HAP-1 (cell line): ENCODE data around the gene DCTN2.
"Not testable (repeated sequence)": the region's sequence is repeated elsewhere in the genome, so short reads cannot be mapped to it uniquely, and the experiment has no call there.

Source experiments
- DNase-seq, 2 experiments: peaks; one replicate each; pipeline ENCODE4 v3.0.0-alpha.2; 2016 to 2020; ENCODE audit warnings: low spot score in 2 of 2
- H3K27me3 ChIP-seq: fragments of 250-450 bp; sonication (Bioruptor Pico); 2 replicates; pipeline ENCODE4 v1.5.1; 2020; ENCODE audit warnings: low read depth, mild to moderate bottlenecking, moderate library complexity
- H3K36me3 ChIP-seq: fragments of 250-450 bp; sonication (Bioruptor Pico); replicated peaks from 2 replicates; pipeline ENCODE4 v1.5.1; 2020; ENCODE audit warnings: mild to moderate bottlenecking
- H3K4me1 ChIP-seq: fragments of 250-450 bp; sonication (Bioruptor Pico); 2 replicates; pipeline ENCODE4 v1.5.1; 2020; ENCODE audit warnings: mild to moderate bottlenecking
- H3K4me3 ChIP-seq: fragments of 250-450 bp; sonication (Bioruptor Pico); 2 replicates; pipeline ENCODE4 v1.5.1; 2020; ENCODE audit warnings: mild to moderate bottlenecking, moderate library complexity
- H3K9me3 ChIP-seq: fragments of 250-450 bp; sonication (Bioruptor Pico); 2 replicates; pipeline ENCODE4 v1.5.1; 2020; ENCODE audit warnings: mild to moderate bottlenecking, moderate library complexity
- in situ Hi-C: fragments of 300-500 bp; cut with MboI; formaldehyde crosslinking; loops from 3 replicates; pipeline ENCODE4 v1.14.3; 2020; ENCODE audit warnings: low sequenced_read_pairs, inconsistent platforms, mixed read lengths

DCTN2 gene

DNA sequence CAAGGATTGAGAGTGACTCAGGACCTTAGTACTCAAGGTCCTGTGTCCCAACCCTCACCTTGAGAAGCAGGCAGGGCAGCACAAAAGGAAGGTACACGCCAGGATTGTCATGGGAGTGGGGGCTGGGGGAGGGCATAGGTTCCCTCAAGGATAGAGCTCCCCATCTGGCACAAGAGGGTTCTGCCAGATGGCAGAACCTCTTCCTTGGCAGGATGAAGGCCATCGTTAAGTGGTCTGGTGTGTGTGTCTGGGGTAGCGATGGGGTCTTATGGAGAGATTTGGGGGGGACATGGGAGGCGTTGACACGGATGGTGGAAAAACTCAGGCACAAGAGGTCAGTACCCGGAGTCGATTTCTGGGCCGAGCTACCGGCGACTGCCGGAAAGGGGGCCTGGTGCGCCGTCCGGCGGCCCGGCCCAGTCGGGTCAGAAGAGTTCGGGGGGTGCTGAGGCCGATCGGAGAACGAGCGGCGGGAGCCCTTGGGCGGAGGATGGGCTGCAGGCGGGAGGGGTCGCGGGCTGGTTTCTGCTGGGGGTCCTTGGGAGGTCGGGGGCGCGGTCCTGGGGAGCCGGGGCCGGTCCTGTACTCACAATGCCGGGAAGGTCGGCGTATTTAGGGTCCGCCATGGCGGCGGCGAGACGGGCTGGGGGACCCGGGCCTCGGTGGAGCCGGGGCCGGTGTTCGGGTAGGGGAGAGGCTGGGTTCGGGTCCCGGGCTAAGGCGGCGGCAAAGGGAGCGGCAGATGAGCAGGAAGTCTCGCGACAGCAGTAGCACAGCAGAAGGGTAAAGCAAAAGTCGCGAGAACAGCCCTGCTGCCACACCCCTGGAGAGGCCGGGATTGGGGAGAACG lies at the start of gene DCTN2:
DCTN2 (minus strand) TSS at position 755 of the 850 bp plus-strand sequence; CDS start at position 626, 129 bp downstream.
- Histone ChIP-seq H3K9me3 (no peaks in the 10 kb centered on the region), H3K4me1 (peaks cover 18% of the 10 kb centered on the region), H3K4me3 (peak within 1 kb of the TSS; percentile 94), H3K36me3 (peaks cover 13% of the 10 kb centered on the region), H3K27me3 (0 out of 2 replicates have a peak, but pooled peaks cover 2% of the 10 kb centered on the region)
- in situ Hi-C loops: no loop called here
- DNase-seq: peak; percentile 96 to 97

DNA sequence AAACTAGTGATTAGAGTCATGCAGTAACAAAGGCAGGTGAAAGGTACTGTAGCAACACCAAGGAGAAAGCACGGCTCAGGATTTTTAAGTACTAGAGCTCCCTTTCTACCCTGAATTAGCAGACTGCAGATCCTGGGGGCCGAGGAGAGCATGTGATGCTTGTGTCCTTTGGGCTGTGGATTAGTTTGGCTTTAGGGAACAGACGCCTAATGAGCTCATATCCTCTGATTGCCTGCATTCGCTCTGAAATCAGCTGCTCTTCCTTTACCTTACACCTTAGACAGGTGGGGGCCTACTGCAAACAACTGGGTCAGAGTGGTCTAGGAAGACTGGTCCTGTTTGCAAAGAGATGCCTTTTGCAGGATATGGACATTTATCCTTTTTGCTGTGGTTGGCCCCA lies 46.2 kb upstream of the DCTN2 start:
- no peak for DNase-seq
- peaks cover 4% of the 10 kb centered on the region; the same call in 1 of the 2 replicates for H3K9me3 ChIP-seq
- no peaks in the 10 kb centered on the region; the same call in 1 of the 2 replicates for H3K36me3 ChIP-seq
- in situ Hi-C loops: no loop called here
- peaks cover 15% of the 10 kb centered on the region for H3K4me1 ChIP-seq
- no peaks in the 10 kb centered on the region for H3K27me3 ChIP-seq
- no peak overlapping the region for H3K4me3 ChIP-seq

DNA sequence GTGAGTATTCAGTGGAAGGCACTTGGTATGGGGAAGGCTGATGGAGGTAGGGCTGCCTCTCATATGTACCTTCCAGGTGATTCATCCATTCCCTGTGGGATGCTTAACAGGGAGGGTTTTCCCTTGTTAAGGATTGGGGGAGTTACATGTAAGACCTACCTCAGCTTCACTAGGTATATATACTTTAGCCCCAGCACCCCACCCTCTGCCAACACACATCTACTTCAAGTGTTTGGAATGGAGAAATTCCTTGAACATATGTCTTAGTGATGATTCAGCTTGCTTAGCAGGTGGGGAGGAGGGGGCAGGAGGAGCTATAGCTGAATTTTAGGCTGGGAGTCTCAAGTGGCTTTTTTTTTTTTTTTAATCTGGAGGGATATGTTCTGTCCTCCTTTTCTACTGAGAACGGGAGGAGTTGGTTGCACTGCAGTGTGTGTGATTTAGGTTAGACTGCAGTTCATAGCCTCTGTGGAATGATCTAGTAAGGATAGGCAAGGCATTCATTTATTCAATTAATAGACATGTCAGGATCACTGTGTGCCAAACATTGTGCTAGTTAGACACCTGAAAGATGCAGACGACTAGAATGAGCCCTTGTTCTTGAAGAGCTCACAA lies 45.7 kb upstream of the DCTN2 start:
- no peak overlapping the region; the same call in 1 of the 2 replicates for H3K4me3 ChIP-seq
- H3K36me3 ChIP-seq: no peaks in the 10 kb centered on the region; the same call in 1 of the 2 replicates
- no peak for DNase-seq
- in situ Hi-C loops: no loop called here
- H3K27me3 ChIP-seq: no peaks in the 10 kb centered on the region
- peaks cover 15% of the 10 kb centered on the region for H3K4me1 ChIP-seq
- peaks cover 4% of the 10 kb centered on the region; the same call in 1 of the 2 replicates for H3K9me3 ChIP-seq

DNA sequence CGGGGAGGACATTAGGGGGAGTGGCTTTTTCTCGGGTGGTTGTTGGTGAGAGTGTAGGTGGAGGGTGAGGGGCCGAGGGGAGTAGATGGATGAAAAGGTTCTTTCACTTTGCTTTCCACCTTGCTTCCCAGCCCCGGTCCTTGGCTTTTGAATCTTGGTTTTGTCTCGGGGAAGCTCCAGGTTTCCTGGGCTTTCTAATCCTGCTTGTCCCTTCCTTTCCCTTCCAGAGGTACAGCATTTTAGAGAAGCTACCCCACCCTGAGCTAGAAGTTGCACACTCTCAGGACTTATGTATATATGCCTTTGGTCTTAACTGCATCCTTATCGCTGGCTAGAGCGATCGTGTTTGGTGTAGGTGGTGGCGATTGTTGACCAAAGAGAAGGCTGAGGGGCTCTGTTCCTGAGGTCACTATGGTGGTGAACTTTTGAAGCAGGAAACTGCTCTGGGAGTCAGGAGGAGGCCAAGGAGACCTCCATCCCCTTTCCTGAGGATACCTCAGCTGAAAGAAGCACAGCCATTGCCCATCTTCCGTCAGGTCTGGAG lies 44.9 kb upstream of the DCTN2 start:
- no peak for DNase-seq
- Histone ChIP-seq H3K36me3 (no peaks in the 10 kb centered on the region), H3K4me3 (peak overlapping the region; percentile 92), H3K27me3 (peaks cover 2% of the 10 kb centered on the region; the same call in 1 of the 2 replicates), H3K4me1 (peaks cover 15% of the 10 kb centered on the region), H3K9me3 (peaks cover 4% of the 10 kb centered on the region; the same call in 1 of the 2 replicates)
- in situ Hi-C loops: no loop called here

DNA sequence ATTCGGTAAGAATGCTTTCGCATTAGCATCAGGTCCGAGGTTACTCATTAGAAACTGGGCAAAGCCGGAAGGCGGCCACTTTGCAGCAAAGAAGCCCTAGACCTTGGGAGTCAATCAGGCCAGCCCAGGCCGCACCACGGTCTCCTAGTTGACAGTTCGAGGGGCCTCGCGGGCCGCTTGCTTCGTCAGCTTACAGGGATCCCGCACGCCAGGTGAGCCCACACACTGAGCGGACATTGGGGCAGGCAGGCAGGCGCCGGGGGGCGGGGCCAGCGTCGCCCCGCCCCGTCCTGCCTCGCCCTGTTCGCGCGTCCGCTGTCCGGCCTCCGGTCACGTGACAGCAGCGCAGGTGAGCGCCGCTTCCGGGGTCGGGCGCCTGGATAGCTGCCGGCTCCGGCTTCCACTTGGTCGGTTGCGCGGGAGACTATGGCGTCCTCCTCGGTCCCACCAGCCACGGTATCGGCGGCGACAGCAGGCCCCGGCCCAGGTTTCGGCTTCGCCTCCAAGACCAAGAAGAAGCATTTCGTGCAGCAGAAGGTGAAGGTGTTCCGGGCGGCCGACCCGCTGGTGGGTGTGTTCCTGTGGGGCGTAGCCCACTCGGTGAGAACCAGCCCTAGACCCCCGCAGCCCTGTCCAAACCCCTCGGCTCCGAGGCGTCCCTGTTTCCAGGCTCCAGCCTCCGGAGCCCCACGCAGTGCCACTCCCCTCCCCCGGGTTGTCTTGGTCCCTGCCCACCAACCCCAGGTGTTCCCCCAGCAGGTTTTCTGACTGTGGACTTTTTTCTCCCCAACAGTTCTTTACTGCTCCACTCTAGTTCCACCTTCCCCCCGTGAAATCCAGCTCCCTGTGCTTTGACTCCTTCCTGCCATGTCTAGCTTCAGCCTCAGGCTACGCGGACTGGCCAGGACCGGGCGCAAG lies 44.1 kb upstream of the DCTN2 start, which contains the start of gene PIP4K2C:
PIP4K2C (plus strand) TSS at position 329 of the 918 bp plus-strand sequence; CDS start at position 427, 98 bp downstream.
- peaks cover 15% of the 10 kb centered on the region for H3K4me1 ChIP-seq
- H3K36me3 ChIP-seq: no peaks in the 10 kb centered on the region
- peaks cover 3% of the 10 kb centered on the region; the same call in 1 of the 2 replicates for H3K27me3 ChIP-seq
- H3K4me3 ChIP-seq: peak within 1 kb of the TSS; percentile 92
- in situ Hi-C loops: no loop called here
- peak; percentile 77 to 85 for DNase-seq
- peaks cover 4% of the 10 kb centered on the region; the same call in 1 of the 2 replicates for H3K9me3 ChIP-seq

DNA sequence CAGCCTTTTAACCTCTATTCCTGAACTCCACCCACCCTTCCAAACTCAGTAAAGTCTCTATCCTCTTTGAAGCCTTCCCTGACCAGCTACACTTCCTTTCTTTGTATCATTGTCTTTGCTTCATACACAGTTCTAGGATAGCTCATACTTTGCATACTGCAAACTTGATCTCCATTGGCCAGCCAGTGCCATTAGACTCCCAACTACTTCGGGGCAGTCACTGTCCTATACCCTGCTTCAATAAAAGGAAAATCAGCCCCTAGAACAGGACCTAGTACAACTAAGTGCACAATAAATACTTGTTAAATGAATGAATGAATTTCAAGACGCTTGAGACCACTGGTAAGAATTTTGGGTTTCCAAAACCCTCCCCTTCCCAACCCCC lies 43.5 kb upstream of the DCTN2 start:
- Histone ChIP-seq H3K9me3 (peaks cover 4% of the 10 kb centered on the region; the same call in 1 of the 2 replicates), H3K4me3 (peak overlapping the region; percentile 92), H3K36me3 (no peaks in the 10 kb centered on the region), H3K4me1 (peaks cover 15% of the 10 kb centered on the region), H3K27me3 (peaks cover 7% of the 10 kb centered on the region)
- no peak for DNase-seq
- in situ Hi-C loops: no loop called here

DNA sequence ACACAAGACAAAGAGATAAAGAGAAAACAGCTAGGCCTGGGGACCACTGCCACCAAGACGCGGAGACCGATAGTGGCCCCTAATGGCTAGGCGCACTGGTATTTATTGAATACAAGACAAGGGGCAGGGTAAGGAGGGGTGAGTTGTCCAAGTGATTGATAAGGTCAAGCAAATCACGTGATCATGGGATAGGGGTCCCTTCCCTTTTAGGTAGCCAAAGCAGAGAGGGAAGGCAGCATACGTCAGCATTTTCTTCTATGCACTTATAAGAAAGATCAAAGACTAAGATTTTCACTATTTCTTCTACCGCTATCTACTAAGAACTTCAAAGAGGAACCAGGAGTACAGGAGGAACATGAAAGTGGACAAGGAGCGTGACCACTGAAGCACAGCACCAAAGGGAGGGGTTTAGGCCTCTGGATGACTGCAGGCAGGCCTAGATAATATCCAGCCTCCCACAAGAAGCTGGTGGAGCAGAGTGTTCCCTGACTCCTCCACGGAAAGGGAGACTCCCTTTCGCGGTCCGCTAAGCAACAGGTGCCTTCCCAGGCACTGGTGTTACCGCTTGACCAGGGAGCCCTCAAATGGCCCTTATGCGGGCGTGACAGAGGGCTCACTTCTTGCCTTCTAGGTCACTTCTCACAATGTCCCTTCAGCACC lies 42.1 kb upstream of the DCTN2 start:
- in situ Hi-C loops: not testable (repeated sequence)

DNA sequence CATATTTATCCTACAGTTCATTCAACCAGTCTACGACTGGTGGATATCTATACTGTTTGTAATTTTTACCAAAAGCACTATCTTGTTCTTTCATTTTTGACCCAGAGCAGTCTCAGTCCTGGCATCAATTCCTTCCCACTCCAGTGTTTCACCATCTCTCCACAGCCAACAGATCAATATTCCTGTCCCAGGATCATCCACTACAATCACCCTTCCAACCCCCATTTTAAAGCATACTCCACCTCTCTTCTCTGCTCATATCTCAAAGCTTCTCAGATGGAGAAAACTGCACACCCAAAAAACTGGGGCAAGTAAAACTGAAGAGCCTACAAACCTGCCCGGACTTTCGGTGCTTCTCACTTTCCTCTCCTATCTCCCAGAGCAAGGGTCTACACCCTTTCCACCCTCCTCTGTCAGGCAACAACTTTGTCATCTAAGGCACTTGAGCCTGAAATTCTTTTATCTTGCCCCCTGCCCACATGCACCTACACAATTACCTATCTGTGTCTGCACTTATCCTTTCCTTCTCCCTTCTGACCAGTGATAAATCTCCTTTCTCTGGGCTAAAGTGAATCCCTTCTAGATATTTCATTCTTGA lies 39.9 kb upstream of the DCTN2 start:
- DNase-seq: no peak
- Histone ChIP-seq H3K36me3 (no peaks in the 10 kb centered on the region), H3K4me1 (peaks cover 10% of the 10 kb centered on the region), H3K9me3 (peaks cover 4% of the 10 kb centered on the region; the same call in 1 of the 2 replicates), H3K4me3 (no peak overlapping the region), H3K27me3 (peaks cover 18% of the 10 kb centered on the region)
- in situ Hi-C loops: no loop called here

More for the DNA sequence above, 42.1 kb upstream of the DCTN2 start:
- Histone ChIP-seq H3K4me1 (peaks cover 15% of the 10 kb centered on the region), H3K27me3 (peaks cover 17% of the 10 kb centered on the region)
- not testable (repeated sequence) for H3K4me3 ChIP-seq, DNase-seq, H3K9me3 ChIP-seq, H3K36me3 ChIP-seq

DNA sequence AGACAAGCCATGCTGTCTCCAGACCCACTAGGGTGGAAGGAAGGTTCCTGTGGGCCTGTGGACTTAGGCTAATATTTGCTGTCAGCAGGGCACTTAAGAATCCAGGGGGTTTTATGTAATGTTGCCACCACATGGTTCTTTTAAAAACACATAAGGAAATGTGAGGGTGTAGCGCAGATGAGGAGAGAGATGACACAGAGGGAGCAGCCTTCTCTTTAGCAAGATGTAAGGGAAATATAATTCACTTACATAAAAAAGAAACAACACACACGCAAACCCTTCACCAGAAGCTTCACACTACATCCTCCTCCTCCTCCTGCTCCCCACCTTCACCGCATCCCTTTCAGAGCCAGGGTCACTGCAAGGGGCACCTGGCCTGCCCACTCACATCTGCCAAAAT lies 39.1 kb upstream of the DCTN2 start:
- H3K36me3 ChIP-seq: no peaks in the 10 kb centered on the region
- peaks cover 4% of the 10 kb centered on the region; the same call in 1 of the 2 replicates for H3K9me3 ChIP-seq
- peaks cover 6% of the 10 kb centered on the region for H3K4me1 ChIP-seq
- in situ Hi-C loops: no loop called here
- H3K4me3 ChIP-seq: no peak overlapping the region
- DNase-seq: no peak
- peaks cover 18% of the 10 kb centered on the region for H3K27me3 ChIP-seq

DNA sequence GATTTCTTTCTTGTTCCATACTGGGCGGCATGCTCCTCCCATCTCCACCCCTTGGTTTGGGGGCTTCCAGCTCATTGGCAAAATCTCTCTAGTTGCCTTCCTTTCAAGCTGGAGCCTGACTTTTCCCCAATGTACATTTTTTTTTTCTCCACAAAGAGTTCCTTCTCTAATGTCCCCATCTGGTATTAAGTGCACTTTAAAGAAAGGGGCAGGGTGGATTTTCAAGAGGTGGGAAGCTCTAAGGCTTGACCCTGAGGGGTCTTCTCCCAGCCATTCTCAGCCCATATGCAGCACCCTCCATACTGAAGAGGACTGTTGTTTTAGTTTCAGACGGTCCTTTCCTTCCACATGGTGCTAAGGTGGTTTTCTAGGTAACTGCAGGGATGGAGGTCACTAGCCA lies 38.2 kb upstream of the DCTN2 start:
- Histone ChIP-seq H3K9me3 (no peaks in the 10 kb centered on the region), H3K4me1 (no peaks in the 10 kb centered on the region), H3K4me3 (no peak overlapping the region), H3K27me3 (peaks cover 18% of the 10 kb centered on the region), H3K36me3 (no peaks in the 10 kb centered on the region)
- no peak for DNase-seq
- in situ Hi-C loops: no loop called here

DNA sequence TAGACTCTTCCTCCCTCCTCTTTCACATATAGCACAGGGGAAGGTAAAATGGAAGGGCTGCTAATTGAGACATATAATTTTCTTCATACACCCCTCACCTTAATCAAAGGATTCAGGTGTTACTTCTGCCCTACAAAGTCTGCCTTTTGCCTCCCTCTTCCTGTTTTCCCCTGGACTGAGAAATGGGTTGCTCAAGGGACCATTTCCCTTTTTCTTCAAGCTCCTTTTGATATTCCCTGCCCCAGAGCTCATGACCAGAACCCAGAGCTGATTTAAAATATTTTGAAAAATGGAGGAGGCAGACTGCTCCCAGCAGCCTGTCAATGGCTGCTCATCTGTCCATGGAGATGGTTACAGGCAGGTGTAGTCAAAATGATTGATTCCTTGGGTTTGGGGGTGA lies 37.7 kb upstream of the DCTN2 start:
- H3K36me3 ChIP-seq: no peaks in the 10 kb centered on the region
- no peak overlapping the region for H3K4me3 ChIP-seq
- no peaks in the 10 kb centered on the region for H3K4me1 ChIP-seq
- H3K27me3 ChIP-seq: peaks cover 18% of the 10 kb centered on the region
- no peak for DNase-seq
- in situ Hi-C loops: no loop called here
- no peaks in the 10 kb centered on the region for H3K9me3 ChIP-seq

DNA sequence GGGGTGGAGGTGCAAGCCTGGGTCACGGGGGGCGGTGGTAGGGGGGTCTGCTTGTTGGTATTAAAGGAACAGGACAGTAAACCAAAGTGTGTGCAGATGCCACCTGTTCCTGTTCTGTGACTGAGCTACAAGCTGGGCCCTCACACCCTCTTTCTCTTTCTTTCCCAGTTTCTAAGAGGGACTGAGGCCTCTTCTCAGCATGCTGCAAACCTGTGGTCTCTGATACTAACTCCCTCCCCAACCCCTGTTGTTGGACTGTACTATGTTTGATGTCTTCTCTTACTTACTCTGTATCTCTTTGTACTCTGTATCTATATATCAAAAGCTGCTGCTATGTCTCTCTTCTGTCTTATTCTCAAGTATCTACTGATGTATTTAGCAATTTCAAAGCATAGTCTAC lies 37.1 kb upstream of the DCTN2 start:
- peaks cover 18% of the 10 kb centered on the region for H3K27me3 ChIP-seq
- no peaks in the 10 kb centered on the region for H3K36me3 ChIP-seq
- H3K4me1 ChIP-seq: no peaks in the 10 kb centered on the region
- in situ Hi-C loops: no loop called here
- H3K4me3 ChIP-seq: no peak overlapping the region
- DNase-seq: no peak
- H3K9me3 ChIP-seq: no peaks in the 10 kb centered on the region
